HEK293 (cell line): ENCODE results near the gene TNFRSF8.

Source experiments
- GLI4 ChIP-seq: fragments of 450-650 bp; formaldehyde crosslinking; IDR thresholded peaks from 2 replicates; pipeline ENCODE4 v1.5.1; 2016; ENCODE audit warnings: missing biosample characterization, missing genetic modification characterization
- ZBTB1 ChIP-seq: fragments of 450-650 bp; formaldehyde crosslinking; IDR thresholded peaks from 2 replicates; pipeline ENCODE4 v1.5.1; 2016; ENCODE audit warnings: missing biosample characterization, missing genetic modification characterization
- ZNF140 ChIP-seq: fragments of 450-650 bp; formaldehyde crosslinking; IDR thresholded peaks from 2 replicates; pipeline ENCODE4 v1.5.1; 2016; ENCODE audit warnings: missing biosample characterization, missing genetic modification characterization
- ZNF350 ChIP-seq: fragments of 450-650 bp; formaldehyde crosslinking; IDR thresholded peaks from 2 replicates; pipeline ENCODE4 v1.5.0; 2017; ENCODE audit warnings: missing biosample characterization, mild to moderate bottlenecking, missing genetic modification characterization
- TF ChIP-seq, protein P1 (sequence below): fragments of 450-650 bp; formaldehyde crosslinking; IDR thresholded peaks from 2 replicates; pipeline ENCODE4 v1.5.1; 2016; ENCODE audit warnings: missing biosample characterization, missing genetic modification characterization
- TF ChIP-seq, protein P2 (sequence below): fragments of 450-650 bp; formaldehyde crosslinking; IDR thresholded peaks from 2 replicates; pipeline ENCODE4 v1.5.1; 2016; ENCODE audit warnings: missing biosample characterization, missing genetic modification characterization
- TF ChIP-seq, protein P3 (sequence below): fragments of 450-650 bp; formaldehyde crosslinking; IDR thresholded peaks from 2 replicates; pipeline ENCODE4 v1.5.1; 2016; ENCODE audit warnings: missing biosample characterization, missing genetic modification characterization

DNA sequence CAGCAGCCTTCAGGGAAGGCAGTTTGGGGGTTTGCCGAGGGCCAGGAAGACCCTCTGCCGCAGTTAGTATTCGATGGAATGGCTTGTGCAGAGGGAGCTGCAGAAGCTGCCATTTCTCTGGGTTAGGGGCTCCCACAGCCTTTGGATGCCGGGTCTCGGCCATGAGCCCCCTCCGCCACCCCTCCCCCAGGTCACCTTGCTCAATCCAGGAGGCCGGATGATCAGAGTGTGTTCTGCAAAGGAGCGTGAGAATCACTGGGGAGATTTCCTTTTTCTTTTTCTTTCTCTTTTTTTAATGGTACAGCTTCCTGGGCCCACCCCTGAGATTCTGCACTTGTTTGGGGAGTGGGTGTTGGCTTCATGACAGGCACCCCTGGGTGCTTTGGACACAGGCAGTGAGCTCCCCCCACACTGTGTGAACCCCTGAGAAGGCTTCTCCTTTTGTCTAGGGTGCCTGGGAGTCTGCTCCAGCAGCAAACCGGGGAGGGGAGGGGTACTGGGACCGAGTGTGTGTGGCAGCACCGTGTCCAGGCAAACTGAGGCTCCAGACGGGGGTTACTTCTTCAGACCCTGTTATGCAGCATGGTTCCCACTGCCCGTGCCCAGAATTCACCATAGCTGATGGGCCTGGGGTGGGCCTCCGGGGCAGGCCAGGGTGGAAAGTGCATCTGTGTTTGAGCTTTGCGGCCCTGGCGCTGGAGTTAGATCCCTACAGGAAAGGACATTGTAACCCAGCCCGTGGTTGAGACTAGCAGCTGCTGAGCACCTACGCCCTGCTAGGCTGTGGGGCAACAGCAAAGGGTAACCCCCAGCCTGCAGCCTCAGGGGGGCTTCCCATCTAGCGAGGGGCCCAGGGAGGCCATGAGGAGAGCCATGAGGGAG, 122.2 kb downstream of the TNFRSF8 start:
- TF ChIP-seq, protein P1, sequence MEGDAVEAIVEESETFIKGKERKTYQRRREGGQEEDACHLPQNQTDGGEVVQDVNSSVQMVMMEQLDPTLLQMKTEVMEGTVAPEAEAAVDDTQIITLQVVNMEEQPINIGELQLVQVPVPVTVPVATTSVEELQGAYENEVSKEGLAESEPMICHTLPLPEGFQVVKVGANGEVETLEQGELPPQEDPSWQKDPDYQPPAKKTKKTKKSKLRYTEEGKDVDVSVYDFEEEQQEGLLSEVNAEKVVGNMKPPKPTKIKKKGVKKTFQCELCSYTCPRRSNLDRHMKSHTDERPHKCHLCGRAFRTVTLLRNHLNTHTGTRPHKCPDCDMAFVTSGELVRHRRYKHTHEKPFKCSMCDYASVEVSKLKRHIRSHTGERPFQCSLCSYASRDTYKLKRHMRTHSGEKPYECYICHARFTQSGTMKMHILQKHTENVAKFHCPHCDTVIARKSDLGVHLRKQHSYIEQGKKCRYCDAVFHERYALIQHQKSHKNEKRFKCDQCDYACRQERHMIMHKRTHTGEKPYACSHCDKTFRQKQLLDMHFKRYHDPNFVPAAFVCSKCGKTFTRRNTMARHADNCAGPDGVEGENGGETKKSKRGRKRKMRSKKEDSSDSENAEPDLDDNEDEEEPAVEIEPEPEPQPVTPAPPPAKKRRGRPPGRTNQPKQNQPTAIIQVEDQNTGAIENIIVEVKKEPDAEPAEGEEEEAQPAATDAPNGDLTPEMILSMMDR (tag by site-specific recombination) = no peak
- TF ChIP-seq GLI4 (tag by site-specific recombination) (no peak), ZNF140 (tag by site-specific recombination) (no peak), ZBTB1 (tag by site-specific recombination) (no peak), ZNF350 (tag by site-specific recombination) (no peak)
- TF ChIP-seq, protein P2, sequence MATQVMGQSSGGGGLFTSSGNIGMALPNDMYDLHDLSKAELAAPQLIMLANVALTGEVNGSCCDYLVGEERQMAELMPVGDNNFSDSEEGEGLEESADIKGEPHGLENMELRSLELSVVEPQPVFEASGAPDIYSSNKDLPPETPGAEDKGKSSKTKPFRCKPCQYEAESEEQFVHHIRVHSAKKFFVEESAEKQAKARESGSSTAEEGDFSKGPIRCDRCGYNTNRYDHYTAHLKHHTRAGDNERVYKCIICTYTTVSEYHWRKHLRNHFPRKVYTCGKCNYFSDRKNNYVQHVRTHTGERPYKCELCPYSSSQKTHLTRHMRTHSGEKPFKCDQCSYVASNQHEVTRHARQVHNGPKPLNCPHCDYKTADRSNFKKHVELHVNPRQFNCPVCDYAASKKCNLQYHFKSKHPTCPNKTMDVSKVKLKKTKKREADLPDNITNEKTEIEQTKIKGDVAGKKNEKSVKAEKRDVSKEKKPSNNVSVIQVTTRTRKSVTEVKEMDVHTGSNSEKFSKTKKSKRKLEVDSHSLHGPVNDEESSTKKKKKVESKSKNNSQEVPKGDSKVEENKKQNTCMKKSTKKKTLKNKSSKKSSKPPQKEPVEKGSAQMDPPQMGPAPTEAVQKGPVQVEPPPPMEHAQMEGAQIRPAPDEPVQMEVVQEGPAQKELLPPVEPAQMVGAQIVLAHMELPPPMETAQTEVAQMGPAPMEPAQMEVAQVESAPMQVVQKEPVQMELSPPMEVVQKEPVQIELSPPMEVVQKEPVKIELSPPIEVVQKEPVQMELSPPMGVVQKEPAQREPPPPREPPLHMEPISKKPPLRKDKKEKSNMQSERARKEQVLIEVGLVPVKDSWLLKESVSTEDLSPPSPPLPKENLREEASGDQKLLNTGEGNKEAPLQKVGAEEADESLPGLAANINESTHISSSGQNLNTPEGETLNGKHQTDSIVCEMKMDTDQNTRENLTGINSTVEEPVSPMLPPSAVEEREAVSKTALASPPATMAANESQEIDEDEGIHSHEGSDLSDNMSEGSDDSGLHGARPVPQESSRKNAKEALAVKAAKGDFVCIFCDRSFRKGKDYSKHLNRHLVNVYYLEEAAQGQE (tag by site-specific recombination) = no peak
- TF ChIP-seq, protein P3, sequence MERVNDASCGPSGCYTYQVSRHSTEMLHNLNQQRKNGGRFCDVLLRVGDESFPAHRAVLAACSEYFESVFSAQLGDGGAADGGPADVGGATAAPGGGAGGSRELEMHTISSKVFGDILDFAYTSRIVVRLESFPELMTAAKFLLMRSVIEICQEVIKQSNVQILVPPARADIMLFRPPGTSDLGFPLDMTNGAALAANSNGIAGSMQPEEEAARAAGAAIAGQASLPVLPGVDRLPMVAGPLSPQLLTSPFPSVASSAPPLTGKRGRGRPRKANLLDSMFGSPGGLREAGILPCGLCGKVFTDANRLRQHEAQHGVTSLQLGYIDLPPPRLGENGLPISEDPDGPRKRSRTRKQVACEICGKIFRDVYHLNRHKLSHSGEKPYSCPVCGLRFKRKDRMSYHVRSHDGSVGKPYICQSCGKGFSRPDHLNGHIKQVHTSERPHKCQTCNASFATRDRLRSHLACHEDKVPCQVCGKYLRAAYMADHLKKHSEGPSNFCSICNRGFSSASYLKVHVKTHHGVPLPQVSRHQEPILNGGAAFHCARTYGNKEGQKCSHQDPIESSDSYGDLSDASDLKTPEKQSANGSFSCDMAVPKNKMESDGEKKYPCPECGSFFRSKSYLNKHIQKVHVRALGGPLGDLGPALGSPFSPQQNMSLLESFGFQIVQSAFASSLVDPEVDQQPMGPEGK (tag by site-specific recombination) = no peak
